ES-I3 (cell line): ENCODE data around the gene RIPOR2.
A peak's percentile ranks its signal among the peaks of the same experiment; 100 is the strongest.
"Not testable (repeated sequence)": the region's sequence is repeated elsewhere in the genome, so short reads cannot be mapped to it uniquely, and the experiment has no call there.

Source experiments
- H3K36me3 ChIP-seq: 2 replicates; pipeline ENCODE4 v1.6.1; 2013; ENCODE audit warnings: mild to moderate bottlenecking, low read length, control low read depth, moderate library complexity; ENCODE audit not compliant: insufficient read depth
- H3K4me1 ChIP-seq: 2 replicates; pipeline ENCODE4 v1.6.1; 2013; ENCODE audit warnings: mild to moderate bottlenecking, control low read depth, low read length; ENCODE audit not compliant: insufficient read depth
- H3K9ac ChIP-seq: 2 replicates; pipeline ENCODE4 v1.6.1; 2013; ENCODE audit warnings: low read depth, mild to moderate bottlenecking, low read length, moderate library complexity
- H3K9me3 ChIP-seq: 2 replicates; pipeline ENCODE4 v1.6.1; 2013; ENCODE audit warnings: mild to moderate bottlenecking, low read length, moderate library complexity; ENCODE audit not compliant: control insufficient read depth, insufficient read depth

The RIPOR2 gene

DNA sequence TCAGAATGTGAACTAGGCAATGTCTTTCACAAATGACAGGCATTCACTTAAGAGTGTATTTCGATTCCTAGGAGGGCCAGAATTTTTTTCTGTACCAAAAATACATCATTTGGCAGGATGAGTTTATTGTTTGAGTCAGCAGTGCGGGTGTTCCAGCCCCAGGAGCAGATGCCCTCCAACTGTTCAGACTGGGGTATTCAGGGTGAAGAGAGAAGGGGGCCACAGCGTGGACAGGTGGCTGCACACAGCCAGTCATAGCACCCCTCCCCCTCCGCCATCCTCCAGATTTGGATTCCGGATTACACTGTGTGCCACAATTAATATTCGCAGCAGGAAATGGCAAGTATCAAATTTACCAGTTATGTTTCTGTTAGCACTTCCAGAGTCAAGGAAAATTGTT, 38.6 kb downstream of the RIPOR2 start:
- no peaks in the 10 kb centered on the region for H3K9me3 ChIP-seq
- 0 out of 2 replicates have a peak, but pooled peaks cover 5% of the 10 kb centered on the region for H3K4me1 ChIP-seq
- H3K9ac ChIP-seq: no peak overlapping the region
- no peaks in the 10 kb centered on the region for H3K36me3 ChIP-seq

DNA sequence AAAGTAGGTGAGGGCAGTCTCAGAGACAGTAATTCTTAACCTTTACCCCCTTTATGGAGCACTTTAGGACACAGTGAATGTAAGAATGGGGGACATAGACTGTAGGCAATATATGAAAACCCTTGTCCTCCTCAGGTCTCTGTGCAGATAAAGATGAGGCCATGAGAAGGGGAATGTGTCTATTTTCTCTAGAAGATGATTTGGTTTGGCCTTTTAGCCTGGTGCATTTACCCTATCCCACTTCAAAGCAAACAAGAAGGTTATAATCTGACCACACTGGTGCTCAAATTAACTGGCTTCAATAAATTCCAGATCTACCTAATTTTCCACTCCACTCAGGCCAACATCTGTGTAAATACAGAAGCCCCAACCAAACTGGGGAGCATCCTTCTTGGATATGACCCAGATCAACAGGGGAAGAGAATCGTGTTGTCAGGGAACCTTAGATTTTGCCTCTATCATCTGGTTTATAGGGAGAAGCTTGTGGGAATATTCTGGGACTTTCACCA, 42.4 kb downstream of the RIPOR2 start:
- H3K9me3 ChIP-seq: no peaks in the 10 kb centered on the region
- peaks cover 7% of the 10 kb centered on the region; the same call in 1 of the 2 replicates for H3K4me1 ChIP-seq
- H3K9ac ChIP-seq: no peak overlapping the region
- no peaks in the 10 kb centered on the region for H3K36me3 ChIP-seq

DNA sequence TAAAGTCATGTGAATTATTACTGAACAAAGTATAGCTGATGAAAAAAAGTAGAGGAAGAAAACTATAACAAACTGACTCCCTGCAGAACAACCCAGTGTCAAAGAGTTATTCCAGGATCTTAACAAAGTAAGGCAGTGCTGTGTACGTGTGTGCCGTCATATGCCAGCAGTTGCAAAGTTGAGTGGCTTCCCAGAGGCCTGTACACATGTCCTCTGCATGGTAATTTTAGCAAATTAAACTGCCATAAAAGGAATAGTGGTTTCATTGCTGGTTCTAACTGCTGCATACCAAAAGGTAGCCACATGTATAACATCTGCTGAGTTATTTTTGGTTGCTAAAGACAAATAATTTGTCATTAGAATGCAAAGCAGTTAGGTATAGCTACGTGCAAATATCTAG, 44.8 kb downstream of the RIPOR2 start:
- Histone ChIP-seq H3K4me1 (peaks cover 26% of the 10 kb centered on the region), H3K36me3 (no peaks in the 10 kb centered on the region), H3K9me3 (no peaks in the 10 kb centered on the region), H3K9ac (no peak overlapping the region)

DNA sequence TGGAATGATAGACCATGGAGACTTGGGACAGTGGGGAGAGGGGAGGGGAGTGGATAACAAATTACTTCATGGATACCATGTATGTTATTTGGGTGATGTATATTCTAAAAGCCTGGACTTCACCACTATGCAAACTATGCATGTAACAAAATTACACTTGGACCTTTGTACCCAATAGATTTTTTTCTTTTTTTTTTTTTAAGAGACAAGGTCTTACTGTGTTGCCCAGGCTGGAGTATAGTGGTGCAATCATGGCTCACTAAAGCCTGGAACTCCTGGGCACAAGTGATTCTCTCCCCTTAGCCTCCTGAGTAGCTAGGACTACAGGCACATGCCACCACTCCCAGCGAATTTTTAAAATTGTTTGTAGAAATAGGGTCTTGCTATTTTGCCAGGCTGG, 45.3 kb downstream of the RIPOR2 start:
- H3K4me1 ChIP-seq: peaks cover 26% of the 10 kb centered on the region
- no peaks in the 10 kb centered on the region for H3K36me3 ChIP-seq
- H3K9me3 ChIP-seq: no peaks in the 10 kb centered on the region
- H3K9ac ChIP-seq: no peak overlapping the region

DNA sequence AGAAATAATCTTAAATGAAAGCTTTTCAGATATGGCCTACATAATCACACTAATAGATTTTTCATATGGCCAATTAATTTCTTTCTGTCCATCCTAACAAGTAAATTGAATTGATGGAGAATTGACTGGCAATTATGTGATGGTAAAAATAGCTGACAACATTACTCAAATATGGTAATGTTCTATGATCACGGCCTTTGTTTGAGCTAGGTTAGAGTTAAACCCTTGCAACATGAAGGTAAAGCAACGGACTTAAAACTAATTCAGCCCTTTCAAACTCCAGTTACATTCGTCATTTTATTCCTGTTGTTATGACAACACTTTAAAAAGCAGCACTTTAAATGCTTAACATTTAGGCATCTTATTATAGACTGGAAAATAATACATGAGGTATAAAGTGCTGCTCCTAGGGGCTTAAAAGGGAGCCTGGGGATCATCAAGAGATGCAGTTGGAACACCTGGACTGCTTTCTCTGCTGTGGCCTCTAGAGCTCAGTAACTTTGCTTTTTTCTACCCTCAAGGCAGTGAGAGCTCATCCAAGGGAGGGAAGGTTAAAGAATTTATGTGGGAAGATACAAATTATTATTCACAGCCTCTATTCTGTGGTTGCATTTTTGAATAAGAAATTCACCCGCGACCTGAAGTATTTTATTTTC, 46.9 kb downstream of the RIPOR2 start:
- Histone ChIP-seq H3K4me1 (peaks cover 26% of the 10 kb centered on the region), H3K9ac (no peak overlapping the region), H3K36me3 (no peaks in the 10 kb centered on the region), H3K9me3 (no peaks in the 10 kb centered on the region)

DNA sequence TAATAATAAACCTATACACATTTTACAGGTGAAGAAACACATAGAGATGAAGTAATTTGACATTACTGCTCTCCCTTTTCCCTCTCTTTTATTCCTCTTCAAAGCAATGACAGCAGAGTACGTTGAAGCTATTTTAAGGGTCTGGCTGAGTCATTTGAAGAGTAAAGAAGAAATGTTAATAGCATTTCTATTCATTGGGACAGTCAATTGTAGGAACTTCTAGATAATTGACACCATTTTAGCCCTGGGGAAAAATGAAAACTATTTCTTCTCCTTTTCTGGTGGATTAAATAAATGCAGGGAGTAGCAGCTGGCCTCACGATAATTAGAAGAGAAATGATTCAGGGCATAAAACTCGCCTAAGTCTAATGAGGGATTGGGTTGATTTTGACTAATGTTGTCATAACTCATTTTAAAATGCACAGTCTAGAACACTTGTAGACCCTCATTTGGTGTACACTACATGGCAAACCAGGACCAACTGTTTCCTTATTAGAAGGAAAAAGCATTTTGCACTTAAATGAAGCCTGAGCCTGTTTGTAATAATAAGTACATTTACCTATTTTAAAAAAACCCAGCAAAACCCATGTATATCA, 48.1 kb downstream of the RIPOR2 start:
- Histone ChIP-seq H3K4me1 (peaks cover 26% of the 10 kb centered on the region), H3K9me3 (no peaks in the 10 kb centered on the region), H3K36me3 (no peaks in the 10 kb centered on the region), H3K9ac (no peak overlapping the region)

DNA sequence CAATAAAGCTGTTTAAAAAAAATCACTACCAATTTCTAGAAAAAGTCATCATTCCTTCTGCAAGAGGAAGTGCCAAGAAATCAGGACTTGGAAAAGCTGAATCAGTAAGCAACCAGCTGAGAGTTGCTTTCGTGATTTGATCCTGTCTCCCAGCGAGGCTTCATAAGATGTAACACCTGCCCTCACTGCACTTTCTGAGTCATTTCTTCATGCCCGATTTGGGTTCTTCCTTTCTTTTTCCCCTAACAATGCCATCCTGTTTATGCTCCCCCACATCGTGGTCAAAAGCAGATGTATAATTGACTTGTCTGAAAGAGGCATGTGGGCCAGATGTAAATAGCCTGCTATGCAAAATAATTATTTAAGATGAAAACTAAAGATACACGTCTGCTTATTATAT, 52.1 kb downstream of the RIPOR2 start:
- Histone ChIP-seq H3K9ac (no peak overlapping the region), H3K9me3 (no peaks in the 10 kb centered on the region), H3K36me3 (no peaks in the 10 kb centered on the region), H3K4me1 (peaks cover 32% of the 10 kb centered on the region)

DNA sequence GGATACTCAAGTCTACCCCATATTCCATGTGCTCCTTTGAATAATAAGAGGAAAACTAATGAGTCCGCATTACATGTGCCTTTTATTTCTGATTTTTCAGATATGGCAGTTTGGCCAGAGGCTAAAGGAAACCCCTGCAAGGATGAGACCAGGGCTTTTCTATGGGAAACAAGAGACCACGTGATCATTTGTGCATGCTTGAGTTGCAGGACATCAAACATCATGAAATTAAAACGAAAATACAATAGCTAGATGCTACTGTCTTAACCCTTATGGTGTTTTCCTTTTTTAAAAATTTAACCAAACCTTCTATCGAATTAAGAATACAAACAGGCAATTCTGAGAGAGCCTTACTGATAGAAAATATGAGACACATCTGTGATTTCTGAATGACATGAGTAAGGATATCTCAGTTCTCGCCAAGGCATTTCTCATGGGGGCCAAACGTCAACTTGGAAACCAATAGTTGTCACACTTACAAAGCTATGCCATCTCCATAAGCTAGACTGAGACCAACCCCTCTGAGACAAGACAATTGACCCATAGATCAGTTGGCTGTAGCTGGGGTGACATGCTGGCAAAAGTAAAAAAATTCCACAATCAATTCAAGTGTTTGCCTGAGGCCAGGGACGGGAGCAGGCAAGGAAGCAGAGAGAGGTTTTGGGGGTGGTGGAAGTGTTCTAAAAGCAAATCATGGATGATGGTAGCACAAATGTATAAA, 52.8 kb downstream of the RIPOR2 start:
- H3K9ac ChIP-seq: no peak overlapping the region

DNA sequence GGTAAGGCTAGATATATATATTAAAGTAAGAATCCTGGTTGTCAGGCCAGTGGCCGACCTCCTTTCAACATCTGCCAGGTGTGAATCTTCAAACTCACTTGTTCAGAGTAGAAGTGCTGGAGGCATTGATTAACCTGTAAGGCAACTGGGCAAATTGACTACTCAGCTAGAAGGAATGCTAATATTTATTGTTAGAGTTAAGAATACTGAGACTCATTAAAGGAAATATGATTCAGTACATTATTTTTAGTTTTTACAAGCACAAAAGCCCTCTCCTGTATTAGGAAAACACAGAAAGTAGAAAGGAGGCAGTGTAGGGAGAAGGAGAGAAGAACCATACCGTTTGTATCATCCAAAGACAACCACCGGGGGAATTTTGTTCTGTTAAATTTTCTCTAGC, 53.5 kb downstream of the RIPOR2 start:
- H3K36me3 ChIP-seq: no peaks in the 10 kb centered on the region
- H3K9me3 ChIP-seq: no peaks in the 10 kb centered on the region
- H3K4me1 ChIP-seq: peaks cover 29% of the 10 kb centered on the region
- no peak overlapping the region for H3K9ac ChIP-seq

More for the DNA sequence above, 52.8 kb downstream of the RIPOR2 start:
- no peaks in the 10 kb centered on the region for H3K36me3 ChIP-seq
- H3K9me3 ChIP-seq: no peaks in the 10 kb centered on the region
- H3K4me1 ChIP-seq: peaks cover 29% of the 10 kb centered on the region

DNA sequence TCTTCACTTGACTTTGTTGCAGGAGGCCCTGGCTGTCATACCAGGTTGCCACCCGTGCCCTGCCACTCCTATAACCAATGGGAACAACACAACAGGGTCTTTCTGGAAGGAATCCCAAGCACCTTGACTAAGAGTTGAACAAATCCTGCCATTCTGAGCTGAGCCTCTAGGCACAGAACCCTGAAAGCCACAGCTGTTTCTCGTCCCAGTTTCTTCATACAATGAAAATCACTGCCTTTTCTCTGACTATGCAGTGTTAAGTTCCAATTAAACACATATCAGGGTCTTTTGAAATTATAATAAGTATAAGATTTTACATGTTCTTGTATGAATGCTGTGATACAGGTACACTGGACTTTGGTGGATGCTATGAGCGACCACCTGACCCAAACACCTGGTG, 54.4 kb downstream of the RIPOR2 start:
- Histone ChIP-seq H3K9me3 (no peaks in the 10 kb centered on the region), H3K9ac (no peak overlapping the region), H3K36me3 (no peaks in the 10 kb centered on the region), H3K4me1 (peaks cover 28% of the 10 kb centered on the region)

DNA sequence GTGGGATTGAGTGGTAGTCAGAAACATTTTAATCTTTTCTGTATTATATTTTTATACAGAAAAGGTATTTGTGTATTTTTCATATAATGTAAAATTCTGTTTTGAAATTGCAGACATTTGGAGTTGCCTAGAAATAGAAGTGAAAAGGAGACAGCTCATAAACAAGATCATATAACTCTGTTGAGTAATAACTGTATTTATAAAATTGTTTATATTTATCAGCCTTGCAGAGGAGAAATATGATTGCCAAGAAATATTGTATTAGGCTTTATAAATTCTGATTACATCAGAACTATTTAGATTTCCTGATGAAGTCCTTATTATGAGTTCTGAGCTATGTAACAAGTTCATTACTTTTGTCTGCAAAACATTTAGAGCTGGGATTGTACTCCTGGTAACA, 55.3 kb downstream of the RIPOR2 start:
- Histone ChIP-seq H3K4me1 (peaks cover 28% of the 10 kb centered on the region), H3K36me3 (no peaks in the 10 kb centered on the region), H3K9me3 (no peaks in the 10 kb centered on the region), H3K9ac (no peak overlapping the region)

DNA sequence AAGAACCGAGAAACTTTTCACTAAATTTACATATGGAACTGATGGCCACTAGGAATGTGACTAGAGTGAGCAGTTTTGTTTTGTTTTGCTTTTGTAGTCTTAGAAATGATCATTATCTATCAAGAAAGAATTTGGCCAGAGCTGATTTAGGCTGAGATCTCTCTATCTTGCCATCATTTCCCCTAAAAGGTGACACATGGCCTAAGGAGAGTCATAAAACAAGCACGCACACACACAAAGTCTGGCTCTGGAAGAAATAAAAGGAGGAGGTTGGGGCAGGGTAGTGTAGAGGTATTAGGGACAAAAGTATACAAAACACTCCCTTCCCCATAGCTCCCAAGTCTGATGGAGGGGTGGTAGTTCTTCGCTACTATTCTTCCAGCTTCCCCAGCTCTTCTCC, 56.4 kb downstream of the RIPOR2 start:
- Histone ChIP-seq H3K9ac (no peak overlapping the region), H3K9me3 (no peaks in the 10 kb centered on the region), H3K36me3 (no peaks in the 10 kb centered on the region), H3K4me1 (peaks cover 28% of the 10 kb centered on the region)

DNA sequence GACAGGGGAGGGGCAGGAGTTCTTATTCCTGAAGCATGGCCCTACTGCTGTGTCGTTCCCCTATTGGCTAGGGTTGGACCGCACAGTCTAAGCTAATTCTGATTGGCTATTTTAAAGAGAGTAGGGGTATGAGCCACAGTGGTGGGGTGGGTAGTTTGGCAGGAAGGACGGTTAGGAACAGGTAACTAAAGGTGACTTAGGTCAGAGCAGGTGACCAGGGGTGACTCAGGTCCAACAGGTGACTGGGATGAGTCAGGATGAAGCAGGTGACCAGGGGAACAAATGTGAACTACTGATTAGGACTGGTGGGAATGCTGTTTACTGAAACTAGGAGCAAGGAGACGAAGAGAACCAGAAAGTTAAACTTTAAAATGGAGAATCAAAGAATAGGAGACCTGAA, 58.0 kb downstream of the RIPOR2 start:
- H3K9ac ChIP-seq, H3K36me3 ChIP-seq, H3K9me3 ChIP-seq: not testable (repeated sequence)
- H3K4me1 ChIP-seq: peaks cover 31% of the 10 kb centered on the region

DNA sequence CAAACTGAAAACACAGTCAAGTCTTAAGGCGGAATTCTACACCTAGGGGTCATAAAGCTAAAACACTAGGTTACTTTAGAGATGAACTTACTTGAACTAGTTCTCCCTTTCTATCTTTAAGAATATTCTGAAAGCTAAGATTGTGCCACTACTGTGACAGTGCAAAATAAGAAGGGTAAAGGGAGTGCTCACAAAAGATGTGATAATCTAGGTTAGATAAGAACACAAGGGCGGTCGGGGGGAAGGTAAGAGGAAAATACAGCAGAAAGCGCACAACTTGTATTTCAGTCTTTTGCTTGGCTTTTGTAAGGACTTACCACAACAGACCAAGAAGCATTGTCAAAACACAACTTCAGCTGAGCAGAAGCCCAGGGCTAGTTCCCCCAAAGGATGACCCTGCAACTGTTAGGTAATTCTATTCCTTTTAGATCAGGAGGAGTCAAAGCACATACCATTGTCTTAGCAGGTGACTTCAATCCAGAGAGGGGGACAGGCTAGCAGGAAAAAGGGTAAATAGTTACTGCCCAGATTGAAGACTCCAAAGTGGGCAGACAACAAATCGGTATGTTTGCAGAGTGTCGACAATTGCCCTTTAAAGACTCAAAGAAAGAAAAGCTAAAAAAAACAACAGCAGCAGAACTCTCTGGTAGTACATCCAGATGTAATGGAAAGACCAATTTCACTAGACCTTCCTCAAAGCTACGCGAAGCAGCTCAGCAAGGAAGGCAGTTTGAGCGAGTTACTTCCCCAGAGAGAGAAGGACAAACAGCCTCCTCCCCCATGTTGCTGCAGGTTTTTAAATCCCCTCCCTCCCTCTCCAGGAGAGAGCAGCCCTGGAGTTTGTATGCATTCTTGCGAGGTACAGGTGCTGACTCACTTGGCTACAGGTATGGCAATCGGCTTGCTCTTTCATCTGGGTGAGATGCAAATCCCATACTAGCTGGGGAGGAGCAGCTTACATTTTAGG, 59.0 kb downstream of the RIPOR2 start:
- Histone ChIP-seq H3K36me3 (peaks cover 3% of the 10 kb centered on the region; the same call in 1 of the 2 replicates), H3K4me1 (peaks cover 32% of the 10 kb centered on the region), H3K9me3 (no peaks in the 10 kb centered on the region), H3K9ac (peak overlapping the region; percentile 42)
